Measurements from ENCODE around the gene GRID2. TPM values are rescaled to one million over a fixed set of nuclear protein-coding genes. Genes with fewer than 3 reads are reported as not detected.

Gene GRID2
- total RNA-seq, 3 donors from 2014 or later = 0.44 TPM; not detected in 2

- H3K9me3 ChIP-seq = no peaks in the 10 kb centered on the region
- intact Hi-C loops (cut with DNase I, micrococcal nuclease) = no loop called here
- TF ChIP-seq, protein P1, sequence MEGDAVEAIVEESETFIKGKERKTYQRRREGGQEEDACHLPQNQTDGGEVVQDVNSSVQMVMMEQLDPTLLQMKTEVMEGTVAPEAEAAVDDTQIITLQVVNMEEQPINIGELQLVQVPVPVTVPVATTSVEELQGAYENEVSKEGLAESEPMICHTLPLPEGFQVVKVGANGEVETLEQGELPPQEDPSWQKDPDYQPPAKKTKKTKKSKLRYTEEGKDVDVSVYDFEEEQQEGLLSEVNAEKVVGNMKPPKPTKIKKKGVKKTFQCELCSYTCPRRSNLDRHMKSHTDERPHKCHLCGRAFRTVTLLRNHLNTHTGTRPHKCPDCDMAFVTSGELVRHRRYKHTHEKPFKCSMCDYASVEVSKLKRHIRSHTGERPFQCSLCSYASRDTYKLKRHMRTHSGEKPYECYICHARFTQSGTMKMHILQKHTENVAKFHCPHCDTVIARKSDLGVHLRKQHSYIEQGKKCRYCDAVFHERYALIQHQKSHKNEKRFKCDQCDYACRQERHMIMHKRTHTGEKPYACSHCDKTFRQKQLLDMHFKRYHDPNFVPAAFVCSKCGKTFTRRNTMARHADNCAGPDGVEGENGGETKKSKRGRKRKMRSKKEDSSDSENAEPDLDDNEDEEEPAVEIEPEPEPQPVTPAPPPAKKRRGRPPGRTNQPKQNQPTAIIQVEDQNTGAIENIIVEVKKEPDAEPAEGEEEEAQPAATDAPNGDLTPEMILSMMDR (IDR thresholded peaks at IDR 0.05) = no peak
- ATAC-seq (no peak), DNase-seq (no peak)
- no peaks in the 10 kb centered on the region for H3K36me3 ChIP-seq (ENCODE audit: low read depth)
- no peak overlapping the region for H3K4me3 ChIP-seq
- no peaks in the 10 kb centered on the region for H3K4me1 ChIP-seq (ENCODE audit: low read depth)
Observed at GRCh38 chr4:93063325-93063724, 759.6 kb downstream of the GRID2 start.

DNA sequence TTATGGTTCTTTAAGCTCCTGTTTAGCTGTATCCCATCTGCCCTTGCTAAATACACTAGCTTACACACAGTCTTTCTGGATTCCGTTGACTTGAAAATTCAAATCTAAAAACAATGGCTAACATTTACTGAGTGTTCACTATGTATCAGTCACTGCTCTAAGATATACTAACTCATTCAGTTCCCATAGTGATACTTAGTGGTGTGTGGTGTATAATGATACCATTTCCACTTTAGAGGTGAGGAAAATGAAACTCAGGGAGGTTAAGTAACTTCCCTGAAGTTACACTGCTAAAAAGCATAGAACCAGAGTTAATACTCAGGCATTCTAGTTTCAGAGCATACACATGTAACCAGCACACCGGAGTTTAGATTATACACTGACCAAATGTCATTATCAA, 762.0 kb downstream of the GRID2 start:
- no peak for DNase-seq
- ATAC-seq = no peak
- H3K4me3 ChIP-seq = no peak overlapping the region
- intact Hi-C loops (cut with DNase I, micrococcal nuclease) = no loop called here
- no peaks in the 10 kb centered on the region for H3K9me3 ChIP-seq
- TF ChIP-seq, protein P1 (IDR thresholded peaks at IDR 0.05) = no peak
- no peaks in the 10 kb centered on the region for H3K36me3 ChIP-seq (ENCODE audit: low read depth)
- no peaks in the 10 kb centered on the region for H3K4me1 ChIP-seq (ENCODE audit: low read depth)

DNA sequence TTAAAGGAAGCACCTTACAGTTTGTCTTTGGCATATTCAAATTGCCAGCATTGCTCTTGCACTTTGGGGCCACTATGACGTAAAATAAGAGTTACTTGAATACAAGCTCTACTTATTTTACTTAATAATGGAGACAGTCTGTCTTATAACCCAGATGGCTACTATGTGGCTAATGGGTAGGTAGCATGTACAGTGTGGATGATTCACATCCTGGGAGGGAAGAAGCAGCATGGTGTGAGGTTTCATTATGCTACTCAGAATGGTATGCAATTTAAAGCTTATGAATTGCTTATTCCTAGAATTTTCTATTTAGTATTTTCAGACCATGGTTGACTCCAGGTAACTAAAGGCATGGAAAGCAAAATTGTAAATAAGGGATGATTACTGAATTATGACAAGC, 763.0 kb downstream of the GRID2 start:
- Histone ChIP-seq H3K9me3 (no peaks in the 10 kb centered on the region), H3K4me1 (ENCODE audit: low read depth) (no peaks in the 10 kb centered on the region), H3K36me3 (ENCODE audit: low read depth) (no peaks in the 10 kb centered on the region), H3K4me3 (no peak overlapping the region)
- intact Hi-C loops (cut with DNase I, micrococcal nuclease) = no loop called here
- DNase-seq (no peak), ATAC-seq (no peak)
- TF ChIP-seq, protein P1 (IDR thresholded peaks at IDR 0.05) = no peak

DNA sequence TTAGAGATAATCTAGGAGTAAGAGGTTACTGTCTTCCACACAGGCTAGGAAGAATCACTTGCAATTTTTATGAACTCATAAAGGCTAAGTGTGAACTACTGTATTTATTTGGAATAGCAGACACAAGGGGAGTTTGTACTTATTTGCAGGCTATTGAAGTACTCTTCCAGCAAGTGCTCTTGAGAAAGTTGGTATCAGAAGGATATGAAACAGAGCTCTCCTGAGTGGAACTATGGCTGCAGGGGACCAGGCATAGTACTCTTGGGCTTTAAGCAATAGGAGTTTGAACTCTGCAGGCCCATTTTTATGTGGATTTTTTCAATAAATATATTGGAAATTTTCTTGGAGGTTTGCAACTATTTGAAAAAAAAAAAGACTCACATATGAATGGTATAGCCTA, 768.5 kb downstream of the GRID2 start:
- Histone ChIP-seq H3K9me3 (no peaks in the 10 kb centered on the region), H3K36me3 (ENCODE audit: low read depth) (no peaks in the 10 kb centered on the region), H3K4me1 (ENCODE audit: low read depth) (no peaks in the 10 kb centered on the region), H3K4me3 (no peak overlapping the region)
- ATAC-seq (no peak), DNase-seq (no peak)
- TF ChIP-seq, protein P1 (IDR thresholded peaks at IDR 0.05) = no peak
- intact Hi-C loops (cut with DNase I, micrococcal nuclease) = no loop called here

DNA sequence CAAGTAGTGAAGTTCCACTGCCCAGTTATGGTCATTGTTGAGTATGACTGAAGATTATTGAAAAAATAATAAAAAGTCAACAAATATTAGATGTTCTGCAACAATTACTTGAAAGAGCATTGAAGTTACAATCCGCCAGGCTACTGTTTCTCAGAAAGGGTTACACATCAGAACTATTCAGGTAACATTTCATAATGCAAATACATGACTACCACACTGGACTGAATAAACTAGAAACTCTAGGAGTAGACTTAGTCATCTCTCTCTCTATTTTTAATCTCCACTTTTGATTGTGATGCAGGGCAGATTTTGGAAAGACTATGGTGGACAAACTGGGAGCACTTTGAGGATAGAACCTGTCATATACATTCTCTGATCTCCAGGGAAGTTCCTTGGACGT, 776.5 kb downstream of the GRID2 start:
- Histone ChIP-seq H3K36me3 (ENCODE audit: low read depth) (no peaks in the 10 kb centered on the region), H3K4me3 (no peak overlapping the region), H3K4me1 (ENCODE audit: low read depth) (no peaks in the 10 kb centered on the region), H3K9me3 (no peaks in the 10 kb centered on the region)
- ATAC-seq (no peak), DNase-seq (no peak)
- intact Hi-C loops (cut with DNase I, micrococcal nuclease) = no loop called here
- TF ChIP-seq, protein P1 (IDR thresholded peaks at IDR 0.05) = no peak

Measured in mucosa of descending colon (tissue), 3 donors.